Measurements from ENCODE around the gene S1PR4. TPM values are rescaled to one million over a fixed set of nuclear protein-coding genes. Genes with fewer than 3 reads are reported as not detected.

Gene S1PR4
- total RNA-seq, 1 donor from 2014 or later = not detected

- DNase-seq (ENCODE audit: low read depth) = no peak
- TF ChIP-seq CTCF (conservative IDR thresholded peaks at IDR 0.05; ENCODE audit: low read depth, low read length) = no peak
- H3K4me3 ChIP-seq (ENCODE audit: low read depth, low read length) = peak overlapping the region; percentile 94
These were observed 6.4 kb downstream of the S1PR4 start for GRCh38 chr19:3184847-3185460.

- peak within 1 kb of the TSS; percentile 94 for H3K4me3 ChIP-seq (ENCODE audit: low read depth, low read length)
- DNase-seq (ENCODE audit: low read depth) = peak; percentile 78
- TF ChIP-seq CTCF (conservative IDR thresholded peaks at IDR 0.05; ENCODE audit: low read depth, low read length) = no peak
These were observed 7.0 kb downstream of the S1PR4 start, which contains the start of gene NCLN for GRCh38 chr19:3185461-3186159. TSS of gene NCLN (plus strand) at chr19:3185930. CDS start at chr19:3186031, 101 bp downstream.

- peak overlapping the region; percentile 94 for H3K4me3 ChIP-seq (ENCODE audit: low read depth, low read length)
- DNase-seq (ENCODE audit: low read depth) = no peak
- TF ChIP-seq CTCF (conservative IDR thresholded peaks at IDR 0.05; ENCODE audit: low read depth, low read length) = no peak
These were observed 7.7 kb downstream of the S1PR4 start for GRCh38 chr19:3186160-3186688.

- peak overlapping the region; percentile 94 for H3K4me3 ChIP-seq (ENCODE audit: low read depth, low read length)
- no peak for DNase-seq (ENCODE audit: low read depth)
- no peak for TF ChIP-seq CTCF (conservative IDR thresholded peaks at IDR 0.05; ENCODE audit: low read depth, low read length)
These were observed 8.5 kb downstream of the S1PR4 start for GRCh38 chr19:3186891-3187661.

- no peak overlapping the region for H3K4me3 ChIP-seq (ENCODE audit: low read depth, low read length)
- no peak for TF ChIP-seq CTCF (conservative IDR thresholded peaks at IDR 0.05; ENCODE audit: low read depth, low read length)
- DNase-seq (ENCODE audit: low read depth) = no peak
These were observed 9.3 kb downstream of the S1PR4 start for GRCh38 chr19:3187662-3188511.

Measured in epithelial cell of proximal tubule (primary cell).